Breast epithelium (tissue), 3 donors: ENCODE measurements around the gene FIS1.

ENCODE experiments used
- CTCF ChIP-seq, 3 donors: fragments of 450-650 bp; IDR thresholded peaks; one replicate each; pipeline ENCODE4 v1.5.1; 2016 to 2017; ENCODE audit warnings: antibody characterized with exemption in 3 of 3, mild to moderate bottlenecking in 3 of 3, moderate library complexity in 3 of 3
- POLR2A ChIP-seq: fragments of 450-650 bp; IDR thresholded peaks from one replicate; pipeline ENCODE4 v1.6.1; 2016; ENCODE audit warnings: antibody characterized with exemption, mild to moderate bottlenecking, moderate library complexity
- POLR2AphosphoS5 ChIP-seq, 3 donors: sonication (generic); formaldehyde crosslinking; IDR thresholded peaks; one replicate each; pipeline ENCODE4 v1.6.1; 2017; ENCODE audit warnings: antibody characterized with exemption in 3 of 3

GRCh38 chr7:101241443-101242349 lies 3.2 kb downstream of the FIS1 start:
- TF ChIP-seq CTCF (IDR thresholded peaks at IDR 0.05) (no peak), POLR2A (no peak), POLR2AphosphoS5 (IDR thresholded peaks at IDR 0.05) (no peak)
